22Rv1 (cell line): ENCODE measurements around the gene ADCK1.
A peak's percentile ranks its signal among the peaks of the same experiment; 100 is the strongest.

Source experiments
- ZFX ChIP-seq: fragments of 450-650 bp; IDR thresholded peaks from 2 replicates; pipeline ENCODE4 v1.6.1; 2017; ENCODE audit warnings: antibody characterized with exemption, borderline replicate concordance
- TF ChIP-seq, protein P1 (sequence below): fragments of 450-650 bp; IDR thresholded peaks from 2 replicates; pipeline ENCODE4 v1.5.1; 2017; ENCODE audit warnings: mild to moderate bottlenecking

GRCh38 chr14:77761205-77761931, 38.5 kb upstream of the ADCK1 start:
- TF ChIP-seq, protein P1, sequence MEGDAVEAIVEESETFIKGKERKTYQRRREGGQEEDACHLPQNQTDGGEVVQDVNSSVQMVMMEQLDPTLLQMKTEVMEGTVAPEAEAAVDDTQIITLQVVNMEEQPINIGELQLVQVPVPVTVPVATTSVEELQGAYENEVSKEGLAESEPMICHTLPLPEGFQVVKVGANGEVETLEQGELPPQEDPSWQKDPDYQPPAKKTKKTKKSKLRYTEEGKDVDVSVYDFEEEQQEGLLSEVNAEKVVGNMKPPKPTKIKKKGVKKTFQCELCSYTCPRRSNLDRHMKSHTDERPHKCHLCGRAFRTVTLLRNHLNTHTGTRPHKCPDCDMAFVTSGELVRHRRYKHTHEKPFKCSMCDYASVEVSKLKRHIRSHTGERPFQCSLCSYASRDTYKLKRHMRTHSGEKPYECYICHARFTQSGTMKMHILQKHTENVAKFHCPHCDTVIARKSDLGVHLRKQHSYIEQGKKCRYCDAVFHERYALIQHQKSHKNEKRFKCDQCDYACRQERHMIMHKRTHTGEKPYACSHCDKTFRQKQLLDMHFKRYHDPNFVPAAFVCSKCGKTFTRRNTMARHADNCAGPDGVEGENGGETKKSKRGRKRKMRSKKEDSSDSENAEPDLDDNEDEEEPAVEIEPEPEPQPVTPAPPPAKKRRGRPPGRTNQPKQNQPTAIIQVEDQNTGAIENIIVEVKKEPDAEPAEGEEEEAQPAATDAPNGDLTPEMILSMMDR: peak; percentile 34; the same call in 1 of the 2 replicates
- no peak for TF ChIP-seq ZFX
